Stimulated activated CD4-positive, alpha-beta T cell treated with anti-CD3 and anti-CD28 coated beads, Interleukin-12 subunit alpha, Interleukin-12 subunit beta, amount 100 ng/mL, for 24 hours (primary cell): ENCODE results near the gene DDX28.
"Not testable (repeated sequence)": the region's sequence is repeated elsewhere in the genome, so short reads cannot be mapped to it uniquely, and the experiment has no call there.

Experiments
- DNase-seq, 2 experiments: peaks; one replicate each; pipeline ENCODE4 v3.0.0-alpha.2; 2020; ENCODE audit warnings: low read depth in 2 of 2

Gene DDX28

GRCh38 chr16:68037841-68038597 lies 15.0 kb upstream of the DDX28 start:
- no peak for DNase-seq

GRCh38 chr16:68035227-68035626 lies 12.2 kb upstream of the DDX28 start:
- no peak for DNase-seq

DNA sequence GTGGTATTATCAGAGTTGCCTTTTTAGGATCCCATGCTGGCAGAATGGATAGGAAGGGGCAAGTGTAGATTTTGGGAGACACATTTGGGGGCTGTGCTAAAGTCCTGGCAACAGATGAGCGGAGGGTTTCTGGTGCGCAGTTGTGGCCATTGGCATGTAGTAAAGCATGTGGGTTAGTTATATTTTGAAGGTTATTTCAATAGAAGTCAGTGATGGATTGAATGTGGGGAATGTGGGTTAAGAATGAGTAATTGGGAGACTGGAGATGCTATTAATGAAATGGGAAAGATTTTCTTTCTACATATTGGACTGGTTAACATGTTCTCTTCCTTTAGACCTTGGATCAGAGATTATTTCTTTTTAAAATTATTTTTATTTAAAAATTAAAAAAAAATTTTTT lies 10.1 kb upstream of the DDX28 start:
- no peak for DNase-seq

GRCh38 chr16:68031951-68032350 lies 8.9 kb upstream of the DDX28 start:
- no peak for DNase-seq

GRCh38 chr16:68030108-68030507 lies 7.1 kb upstream of the DDX28 start:
- DNase-seq, result not testable (repeated sequence)

DNA sequence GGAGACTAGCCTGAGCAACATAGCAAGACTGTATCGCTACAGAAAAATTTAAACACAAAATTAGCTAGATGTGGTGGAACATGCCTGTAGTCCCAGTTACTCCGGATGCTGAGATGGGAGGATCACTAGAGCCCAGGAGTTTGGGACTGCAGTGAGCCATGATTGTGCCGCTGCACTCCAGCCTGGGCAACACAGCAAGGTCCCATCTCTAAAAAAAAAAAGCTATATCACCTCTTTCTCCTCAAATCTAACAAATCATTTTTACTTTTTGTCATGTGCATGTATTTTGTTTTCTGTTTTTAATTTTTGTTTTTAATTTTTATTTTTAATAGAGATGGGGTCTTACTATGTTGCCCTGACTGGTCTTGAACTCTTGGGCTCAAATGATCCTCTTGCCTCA lies 6.0 kb upstream of the DDX28 start:
- DNase-seq, result no peak

GRCh38 chr16:68022278-68022727 lies 729 bp downstream of the DDX28 start:
- no peak for DNase-seq

- no peak for DNase-seq
These were observed 1.5 kb downstream of the DDX28 start for GRCh38 chr16:68021490-68021889.

- no peak for DNase-seq
These were observed 3.8 kb downstream of the DDX28 start for GRCh38 chr16:68019167-68019680.

DNA sequence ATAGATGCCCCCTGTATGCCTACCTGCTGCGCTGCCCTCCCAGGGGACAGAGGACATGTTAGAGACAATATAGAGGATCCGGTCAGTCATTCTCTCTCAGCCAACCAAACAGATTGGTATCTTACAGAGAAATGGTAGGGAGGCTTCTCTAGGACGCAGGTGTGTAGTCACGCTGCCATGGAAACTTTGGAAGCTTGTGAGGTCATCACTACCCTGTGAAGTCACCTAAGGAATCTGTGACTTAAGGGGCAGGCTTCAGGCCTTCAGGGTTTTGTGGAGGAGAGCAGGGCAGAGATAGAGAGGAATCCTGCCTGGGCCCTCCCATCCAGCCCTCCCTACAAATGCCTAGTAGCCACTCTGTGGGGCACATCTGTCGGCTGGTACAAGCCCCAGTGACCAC lies 7.4 kb downstream of the DDX28 start, which contains the start of gene DPEP2NB:
Gene DPEP2NB (minus strand): TSS at position 231 of the 400 bp plus-strand sequence. CDS start 141 bp downstream, at position 90.
- no peak for DNase-seq

DNA sequence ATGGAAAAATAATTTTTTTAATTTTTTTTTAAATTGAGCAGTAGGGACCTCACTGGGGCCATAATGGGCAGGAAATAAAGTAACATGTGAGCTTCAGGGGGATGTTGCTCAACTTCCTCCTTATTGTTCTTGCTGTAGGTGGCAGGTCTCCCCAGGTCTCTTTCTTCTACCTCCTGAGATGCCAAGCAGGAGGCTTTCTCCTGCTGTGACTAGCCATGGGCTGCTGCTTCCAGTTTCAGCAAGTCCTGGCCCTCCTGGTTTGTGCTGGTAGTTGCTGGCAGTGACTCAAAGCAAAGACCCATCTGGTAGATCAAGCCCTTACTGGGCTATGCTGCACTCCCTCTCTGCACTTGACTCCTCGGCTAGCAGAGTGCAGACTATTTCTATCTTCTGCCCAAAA lies 9.6 kb downstream of the DDX28 start:
- DNase-seq, result no peak

DNA sequence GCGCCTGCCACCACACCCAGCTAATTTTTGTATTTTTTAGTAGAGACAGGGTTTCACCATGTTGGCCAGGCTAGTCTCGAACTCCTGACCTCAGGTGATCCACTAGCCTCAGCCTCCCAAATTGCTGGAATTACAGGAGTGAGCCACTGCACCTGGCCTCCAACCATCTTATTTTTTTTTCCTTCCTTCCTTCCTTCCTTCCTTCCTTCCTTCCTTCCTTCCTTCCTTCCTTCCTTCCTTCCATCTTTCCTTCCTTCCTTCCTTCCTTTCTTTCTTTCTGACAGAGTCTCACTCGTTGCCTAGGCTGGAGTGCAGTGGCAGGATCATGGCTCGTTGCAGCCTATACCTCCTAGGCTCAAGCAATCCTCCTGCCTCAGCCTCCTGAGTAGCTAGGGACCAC lies 13.2 kb downstream of the DDX28 start:
- DNase-seq, result not testable (repeated sequence)

DNA sequence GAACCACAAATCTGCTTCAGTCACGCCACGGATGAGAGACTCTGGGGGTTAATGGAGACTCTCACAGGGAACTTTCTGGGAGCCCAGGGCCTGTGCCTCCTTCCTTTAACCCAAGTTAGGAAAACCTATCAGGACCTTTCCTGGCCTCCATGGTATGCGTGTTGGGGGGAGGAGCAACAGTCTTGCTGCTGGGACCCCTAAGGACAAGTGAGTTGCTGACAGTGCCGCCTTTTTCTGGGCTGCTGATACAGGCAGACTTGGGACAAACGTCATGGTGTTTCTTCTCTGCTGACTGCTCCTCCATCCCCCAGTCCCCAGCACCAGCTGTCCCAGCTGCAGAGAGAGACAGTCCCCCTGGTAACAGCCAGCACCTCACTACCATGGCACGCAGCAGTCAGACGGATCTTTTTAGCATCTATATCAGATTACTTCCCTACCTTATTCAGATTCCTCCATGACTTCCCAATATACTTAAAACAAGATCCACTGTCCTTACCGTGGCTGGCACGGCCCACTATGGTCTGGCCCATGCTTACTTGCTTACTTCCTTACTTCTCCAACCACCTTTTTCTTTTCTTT lies 13.8 kb downstream of the DDX28 start:
- no peak for DNase-seq

GRCh38 chr16:68005786-68006286 lies 17.2 kb downstream of the DDX28 start:
- no peak for DNase-seq

GRCh38 chr16:68005211-68005610 lies 17.8 kb downstream of the DDX28 start:
- DNase-seq, result no peak

- DNase-seq, result no peak
These were observed 20.0 kb downstream of the DDX28 start for GRCh38 chr16:68003031-68003430.

- DNase-seq, result no peak
These were observed 22.6 kb downstream of the DDX28 start for GRCh38 chr16:68000450-68000849.

DNA sequence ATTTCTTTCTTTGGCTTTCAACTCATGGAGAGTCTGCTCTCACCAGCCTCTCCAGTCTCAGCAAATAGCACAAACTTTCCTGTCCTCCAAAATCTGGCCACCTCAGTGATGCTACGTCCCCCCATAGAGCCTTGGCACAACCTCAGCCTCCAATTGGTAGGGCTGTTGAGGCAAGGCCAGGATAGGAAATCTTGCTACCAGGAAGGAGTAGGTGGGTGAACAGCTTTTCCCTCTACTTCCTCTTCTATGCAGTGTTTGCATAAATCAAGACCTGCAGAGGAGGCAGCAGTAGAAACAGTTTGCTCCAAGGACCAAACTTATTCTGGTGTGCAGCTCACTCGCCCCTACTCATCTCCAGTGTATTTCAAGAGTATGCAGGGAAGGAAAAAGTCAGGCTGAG lies 23.0 kb downstream of the DDX28 start:
- DNase-seq, result no peak

GRCh38 chr16:67998779-67999688 lies 24.0 kb downstream of the DDX28 start, which contains the start of gene DPEP2:
DPEP2 (minus strand) TSS chr16:67999484; CDS start chr16:67993212, 6,272 bp downstream.
- DNase-seq, result not testable (repeated sequence)

GRCh38 chr16:67998231-67998778 lies 24.7 kb downstream of the DDX28 start:
- not testable (repeated sequence) for DNase-seq

DNA sequence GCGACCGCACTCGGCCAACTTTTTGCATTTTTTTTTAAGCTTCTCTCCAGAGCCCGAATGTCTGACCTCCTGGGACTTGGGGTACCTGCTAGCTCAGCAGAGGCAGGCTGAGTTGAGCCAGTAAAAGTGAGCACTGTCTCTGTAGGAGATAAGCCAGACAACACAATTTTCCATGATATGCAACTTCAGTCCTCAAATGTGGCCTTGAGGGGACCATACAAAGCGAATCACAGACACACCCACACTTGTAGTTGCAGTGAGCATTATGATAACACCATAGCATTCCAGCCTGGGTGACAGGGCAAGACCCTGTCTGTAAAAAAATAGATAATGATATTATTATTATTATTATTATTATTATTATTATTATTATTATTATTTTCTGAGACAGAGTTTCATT lies 26.4 kb downstream of the DDX28 start:
- no peak for DNase-seq
